A549 (cell line): ENCODE data around the gene CERS6.

ENCODE experiments used
- CTCF ChIP-seq: fragments of >200 bp; sonication (Bioruptor Twin); formaldehyde crosslinking; IDR thresholded peaks from 3 replicates; pipeline ENCODE4 v1.5.1; 2016
- MAX ChIP-seq: IDR thresholded peaks from 2 replicates; pipeline ENCODE4 v1.6.1; 2012
- POLR2AphosphoS2 ChIP-seq: conservative IDR thresholded peaks from 2 replicates; pipeline ENCODE4 v1.6.1; 2012; ENCODE audit warnings: low read length, improper control_type of control experiment, inconsistent platforms
- RAD21 ChIP-seq, 2 experiments: fragments of >200 bp in 1 of 2; sonication (Bioruptor Twin) in 1 of 2; formaldehyde crosslinking in 1 of 2; IDR thresholded peaks in 1 of 2; conservative IDR thresholded peaks in 1 of 2; 2 replicates in 1 of 2; 3 replicates in 1 of 2; pipeline ENCODE4 v1.6.1; 2012 to 2018; ENCODE audit warnings: inconsistent platforms in 1 of 2
- RCOR1 ChIP-seq: fragments of 150-350 bp; IDR thresholded peaks from 2 replicates; pipeline ENCODE4 v1.6.1; 2014; ENCODE audit warnings: antibody characterized with exemption, low read length, low read depth
- REST ChIP-seq: fragments of 200-600 bp; sonication (generic); IDR thresholded peaks from 2 replicates; pipeline ENCODE4 v1.6.1; 2016; ENCODE audit warnings: antibody characterized with exemption, mild to moderate bottlenecking, moderate library complexity

GRCh38 chr2:168671932-168672331 is 215.9 kb downstream of the CERS6 start:
- no peak for TF ChIP-seq RAD21 (conservative IDR thresholded peaks at IDR 0.05 in 1 of 2, IDR thresholded peaks at IDR 0.05 in 1 of 2)
- no peak for TF ChIP-seq RCOR1
- no peak for TF ChIP-seq CTCF
- no peak for TF ChIP-seq POLR2AphosphoS2
- no peak for TF ChIP-seq REST
- no peak for TF ChIP-seq MAX
